GM12873 (cell line): Measurements from ENCODE around the gene PLPPR5.

Experiments used
- CTCF ChIP-seq: IDR thresholded peaks from 2 replicates; pipeline ENCODE4 v1.5.1; 2012; ENCODE audit warnings: low read depth, mild to moderate bottlenecking, moderate library complexity, low read length, control low read depth; ENCODE audit not compliant: insufficient read depth; ENCODE audit errors: missing control alignments

PLPPR5 gene

GRCh38 chr1:98903261-98903660, 101.4 kb downstream of the PLPPR5 start:
- TF ChIP-seq CTCF: no peak

- no peak for TF ChIP-seq CTCF
Measured at GRCh38 chr1:98898940-98899339, 105.7 kb downstream of the PLPPR5 start.

GRCh38 chr1:98897479-98897878, 107.2 kb downstream of the PLPPR5 start:
- no peak for TF ChIP-seq CTCF

GRCh38 chr1:98896711-98897445, 107.8 kb downstream of the PLPPR5 start:
- no peak for TF ChIP-seq CTCF

- TF ChIP-seq CTCF: no peak
Measured at GRCh38 chr1:98893371-98893770, 111.3 kb downstream of the PLPPR5 start.

- TF ChIP-seq CTCF: no peak
Measured at GRCh38 chr1:98888869-98889268, 115.8 kb downstream of the PLPPR5 start.

GRCh38 chr1:98887507-98887906, 117.2 kb downstream of the PLPPR5 start:
- TF ChIP-seq CTCF: no peak
